Subcutaneous abdominal adipose tissue (tissue), 5 donors: Measurements from ENCODE around the gene CORO6.
"Not testable (repeated sequence)": the region's sequence is repeated elsewhere in the genome, so short reads cannot be mapped to it uniquely, and the experiment has no call there.

Experiments used
- H3K27ac ChIP-seq: one replicate; pipeline ENCODE4 v1.7.0; 2013; ENCODE audit warnings: low read depth, mild to moderate bottlenecking, inconsistent platforms, low read length, moderate library complexity
- H3K27me3 ChIP-seq, 5 donors: one replicate each; pipeline ENCODE4 v1.7.0; 2013; ENCODE audit warnings: low read length in 5 of 5, inconsistent platforms in 1 of 5; ENCODE audit not compliant: control insufficient read depth in 5 of 5, insufficient read depth in 4 of 5
- H3K36me3 ChIP-seq, 5 donors: one replicate each; pipeline ENCODE4 v1.7.0; 2013; ENCODE audit warnings: low read length in 5 of 5; ENCODE audit not compliant: control insufficient read depth in 5 of 5, insufficient read depth in 5 of 5
- H3K4me1 ChIP-seq, 5 donors: one replicate each; pipeline ENCODE4 v1.7.0; 2013; ENCODE audit warnings: low read length in 5 of 5, mild to moderate bottlenecking in 3 of 5, moderate library complexity in 1 of 5; ENCODE audit not compliant: control insufficient read depth in 5 of 5, insufficient read depth in 5 of 5
- H3K4me3 ChIP-seq, 5 donors: one replicate each; pipeline ENCODE4 v1.7.0; 2013; ENCODE audit warnings: low read length in 5 of 5, low read depth in 1 of 5
- H3K9ac ChIP-seq, 5 donors: one replicate each; pipeline ENCODE4 v1.7.0; 2013; ENCODE audit warnings: low read length in 5 of 5, mild to moderate bottlenecking in 4 of 5, moderate library complexity in 3 of 5
- H3K9me3 ChIP-seq, 5 donors: one replicate each; pipeline ENCODE4 v1.7.0; 2013; ENCODE audit warnings: low read length in 5 of 5; ENCODE audit not compliant: control insufficient read depth in 5 of 5
- donor health status: healthy.
- donor health status: healthy.
- donor health status: healthy.
- donor health status: healthy.
- donor health status: healthy.

The CORO6 gene

GRCh38 chr17:29655323-29655722 is 32.6 kb upstream of the CORO6 start:
- no peaks in the 10 kb centered on the region for H3K27me3 ChIP-seq
- peak overlapping the region; percentile 5 for H3K27ac ChIP-seq
- H3K9me3 ChIP-seq: no peaks in the 10 kb centered on the region
- no peak overlapping the region for H3K9ac ChIP-seq
- peaks cover 0 to 28% (median 7%) of the 10 kb centered on the region in 5 donors for H3K4me1 ChIP-seq
- peaks cover 0 to 16% (median 11%) of the 10 kb centered on the region in 5 donors for H3K36me3 ChIP-seq
- H3K4me3 ChIP-seq: no peak overlapping the region

GRCh38 chr17:29653995-29654714 is 31.4 kb upstream of the CORO6 start:
- H3K27me3 ChIP-seq: no peaks in the 10 kb centered on the region
- H3K4me3 ChIP-seq: no peak overlapping the region
- H3K27ac ChIP-seq: peak overlapping the region; percentile 76
- peak overlapping the region in 1 of 5 donors; percentile 10 for H3K9ac ChIP-seq
- H3K4me1 ChIP-seq: peaks cover 0 to 28% (median 7%) of the 10 kb centered on the region in 5 donors
- H3K9me3 ChIP-seq: no peaks in the 10 kb centered on the region
- peaks cover 3 to 20% (median 13%) of the 10 kb centered on the region in 5 donors for H3K36me3 ChIP-seq

- Histone ChIP-seq H3K4me3 (no peak overlapping the region), H3K4me1 (peaks cover 0 to 28% (median 7%) of the 10 kb centered on the region in 5 donors), H3K9ac (no peak overlapping the region), H3K36me3 (peaks cover 6 to 26% (median 16%) of the 10 kb centered on the region in 5 donors), H3K27ac (no peak overlapping the region), H3K9me3 (no peaks in the 10 kb centered on the region), H3K27me3 (no peaks in the 10 kb centered on the region)
These were observed 30.3 kb upstream of the CORO6 start for GRCh38 chr17:29652976-29653375.

GRCh38 chr17:29651913-29652312 is 29.2 kb upstream of the CORO6 start:
- not testable (repeated sequence) for H3K27me3 ChIP-seq, H3K9me3 ChIP-seq, H3K4me3 ChIP-seq, H3K9ac ChIP-seq
- H3K27ac ChIP-seq: peak overlapping the region; percentile 46
- peaks cover 6 to 31% (median 18%) of the 10 kb centered on the region in 5 donors for H3K36me3 ChIP-seq
- peaks cover 0 to 28% (median 7%) of the 10 kb centered on the region in 5 donors for H3K4me1 ChIP-seq

- Histone ChIP-seq H3K27ac (no peak overlapping the region), H3K9me3 (no peaks in the 10 kb centered on the region), H3K4me3 (no peak overlapping the region), H3K4me1 (peaks cover 1 to 41% (median 15%) of the 10 kb centered on the region in 5 donors), H3K36me3 (peaks cover 6 to 26% (median 15%) of the 10 kb centered on the region in 5 donors), H3K9ac (no peak overlapping the region), H3K27me3 (no peaks in the 10 kb centered on the region)
These were observed 27.7 kb upstream of the CORO6 start for GRCh38 chr17:29650396-29650795.

- Histone ChIP-seq H3K36me3 (peaks cover 6 to 24% (median 13%) of the 10 kb centered on the region in 5 donors), H3K4me1 (peaks cover 5 to 48% (median 21%) of the 10 kb centered on the region in 5 donors), H3K4me3 (no peak overlapping the region), H3K27me3 (no peaks in the 10 kb centered on the region), H3K27ac (peak overlapping the region; percentile 30), H3K9ac (no peak overlapping the region), H3K9me3 (no peaks in the 10 kb centered on the region)
These were observed 26.6 kb upstream of the CORO6 start for GRCh38 chr17:29649359-29649758.

- H3K36me3 ChIP-seq: peaks cover 6 to 24% (median 13%) of the 10 kb centered on the region in 5 donors
- H3K27ac ChIP-seq: peak overlapping the region; percentile 93
- peaks cover 5 to 43% (median 33%) of the 10 kb centered on the region in 5 donors for H3K4me1 ChIP-seq
- H3K27me3 ChIP-seq: no peaks in the 10 kb centered on the region
- H3K4me3 ChIP-seq: no peak overlapping the region
- no peaks in the 10 kb centered on the region for H3K9me3 ChIP-seq
- H3K9ac ChIP-seq: no peak overlapping the region
These were observed 25.3 kb upstream of the CORO6 start for GRCh38 chr17:29648005-29648404.

GRCh38 chr17:29645515-29646051 is 22.9 kb upstream of the CORO6 start:
- H3K4me1 ChIP-seq: peaks cover 7 to 57% (median 56%) of the 10 kb centered on the region in 5 donors
- H3K4me3 ChIP-seq: no peak overlapping the region
- H3K27ac ChIP-seq: peak overlapping the region; percentile 93

GRCh38 chr17:29643817-29644160 is 21.1 kb upstream of the CORO6 start:
- Histone ChIP-seq H3K27ac (peak overlapping the region; percentile 93), H3K4me1 (peaks cover 10 to 74% (median 72%) of the 10 kb centered on the region in 5 donors), H3K9me3 (no peaks in the 10 kb centered on the region), H3K4me3 (no peak overlapping the region), H3K27me3 (no peaks in the 10 kb centered on the region), H3K36me3 (peaks cover 3 to 12% (median 9%) of the 10 kb centered on the region in 5 donors), H3K9ac (no peak overlapping the region)

More at GRCh38 chr17:29645515-29646051, 22.9 kb upstream of the CORO6 start:
- Histone ChIP-seq H3K9ac (peak overlapping the region in 4 of 5 donors; percentile 16 to 58 (median 18)), H3K9me3 (no peaks in the 10 kb centered on the region), H3K36me3 (peaks cover 6 to 20% (median 13%) of the 10 kb centered on the region in 5 donors), H3K27me3 (no peaks in the 10 kb centered on the region)

GRCh38 chr17:29642171-29642611 is 19.5 kb upstream of the CORO6 start:
- Histone ChIP-seq H3K4me3 (no peak overlapping the region), H3K4me1 (peaks cover 10 to 74% (median 73%) of the 10 kb centered on the region in 5 donors), H3K27ac (peak overlapping the region; percentile 93)

More at GRCh38 chr17:29642171-29642611, 19.5 kb upstream of the CORO6 start:
- Histone ChIP-seq H3K36me3 (peaks cover 0 to 2% (median 0%) of the 10 kb centered on the region in 5 donors), H3K27me3 (no peaks in the 10 kb centered on the region), H3K9me3 (no peaks in the 10 kb centered on the region), H3K9ac (peak overlapping the region in 2 of 5 donors; percentile 6 to 38)
